ACC112 (cell line): ENCODE results near the gene ALOX15B.

ENCODE experiments used
- H2AFZ ChIP-seq: fragments of 200-600 bp; sonication (generic); one replicate; pipeline ENCODE4 v1.6.0; 2017; ENCODE audit warnings: antibody characterized with exemption, low read length; ENCODE audit not compliant: unreplicated experiment
- H3K27ac ChIP-seq: fragments of 200-600 bp; sonication (generic); 2 replicates; pipeline ENCODE4 v1.5.1; 2014; ENCODE audit warnings: low read depth, mild to moderate bottlenecking, antibody characterized with exemption, low read length, moderate library complexity
- H3K27me3 ChIP-seq: fragments of 200-600 bp; sonication (generic); 2 replicates; pipeline ENCODE4 v1.6.1; 2014; ENCODE audit warnings: mild to moderate bottlenecking, antibody characterized with exemption, low read length, moderate library complexity, mixed read lengths; ENCODE audit not compliant: insufficient read depth
- H3K36me3 ChIP-seq: fragments of 200-600 bp; sonication (generic); 2 replicates; pipeline ENCODE4 v1.6.1; 2016; ENCODE audit warnings: mild to moderate bottlenecking, antibody characterized with exemption, low read length, moderate library complexity, mixed read lengths; ENCODE audit not compliant: insufficient read depth
- H3K4me1 ChIP-seq: fragments of 200-600 bp; sonication (generic); one replicate; pipeline ENCODE4 v1.6.1; 2016; ENCODE audit warnings: low read length, mixed read lengths; ENCODE audit not compliant: insufficient read depth, unreplicated experiment, control insufficient read depth
- H3K4me3 ChIP-seq: fragments of 200-600 bp; sonication (generic); 2 replicates; pipeline ENCODE4 v1.5.1; 2014; ENCODE audit warnings: mild to moderate bottlenecking, low read depth, low read length
- H3K79me2 ChIP-seq: fragments of 200-600 bp; sonication (generic); one replicate; pipeline ENCODE4 v1.6.0; 2016; ENCODE audit warnings: low read length; ENCODE audit not compliant: control insufficient read depth, unreplicated experiment, insufficient read depth

The ALOX15B gene

GRCh38 chr17:8087075-8087951, 48.5 kb downstream of the ALOX15B start, which contains the start of gene ALOX12B:
ALOX12B (minus strand) TSS chr17:8087716; CDS start chr17:8087442, 274 bp downstream.
- H3K27ac ChIP-seq, result no peak within 1 kb of the TSS
- peaks cover 13% of the 10 kb centered on the region for H3K4me1 ChIP-seq
- H2AFZ ChIP-seq, result no peak within 1 kb of the TSS
- H3K79me2 ChIP-seq, result no peaks in the 10 kb centered on the region
- H3K27me3 ChIP-seq, result peaks cover 30% of the 10 kb centered on the region
- H3K4me3 ChIP-seq, result no peak within 1 kb of the TSS
- H3K36me3 ChIP-seq, result no peaks in the 10 kb centered on the region

GRCh38 chr17:8087952-8088230, 49.0 kb downstream of the ALOX15B start:
- H3K27ac ChIP-seq, result no peak overlapping the region
- no peaks in the 10 kb centered on the region for H3K36me3 ChIP-seq
- peaks cover 13% of the 10 kb centered on the region for H3K4me1 ChIP-seq
- H2AFZ ChIP-seq, result no peak overlapping the region
- H3K79me2 ChIP-seq, result no peaks in the 10 kb centered on the region
- peaks cover 25% of the 10 kb centered on the region for H3K27me3 ChIP-seq
- H3K4me3 ChIP-seq, result no peak overlapping the region

DNA sequence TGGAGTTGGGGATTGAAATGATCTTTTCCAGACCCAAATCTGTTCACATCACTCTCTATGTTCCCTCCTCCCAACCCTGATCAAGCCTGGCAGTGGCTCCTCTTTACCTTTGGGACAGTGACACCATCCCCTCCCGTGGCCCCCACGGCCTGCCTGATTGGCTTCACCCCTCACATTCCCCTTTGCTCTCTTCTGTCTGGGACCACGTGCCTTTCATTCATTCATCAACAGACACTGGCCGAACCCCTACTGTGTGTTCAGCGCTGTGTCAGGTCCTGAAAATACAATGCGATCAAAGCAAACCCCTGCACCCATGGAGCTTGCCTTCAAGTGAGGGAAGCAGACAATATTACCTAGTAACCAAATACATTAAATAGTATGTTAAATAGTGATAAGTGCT, 50.9 kb downstream of the ALOX15B start:
- Histone ChIP-seq H3K4me1 (peaks cover 13% of the 10 kb centered on the region), H3K4me3 (no peak overlapping the region), H3K27me3 (peaks cover 24% of the 10 kb centered on the region), H2AFZ (no peak overlapping the region), H3K27ac (no peak overlapping the region), H3K79me2 (no peaks in the 10 kb centered on the region), H3K36me3 (no peaks in the 10 kb centered on the region)

DNA sequence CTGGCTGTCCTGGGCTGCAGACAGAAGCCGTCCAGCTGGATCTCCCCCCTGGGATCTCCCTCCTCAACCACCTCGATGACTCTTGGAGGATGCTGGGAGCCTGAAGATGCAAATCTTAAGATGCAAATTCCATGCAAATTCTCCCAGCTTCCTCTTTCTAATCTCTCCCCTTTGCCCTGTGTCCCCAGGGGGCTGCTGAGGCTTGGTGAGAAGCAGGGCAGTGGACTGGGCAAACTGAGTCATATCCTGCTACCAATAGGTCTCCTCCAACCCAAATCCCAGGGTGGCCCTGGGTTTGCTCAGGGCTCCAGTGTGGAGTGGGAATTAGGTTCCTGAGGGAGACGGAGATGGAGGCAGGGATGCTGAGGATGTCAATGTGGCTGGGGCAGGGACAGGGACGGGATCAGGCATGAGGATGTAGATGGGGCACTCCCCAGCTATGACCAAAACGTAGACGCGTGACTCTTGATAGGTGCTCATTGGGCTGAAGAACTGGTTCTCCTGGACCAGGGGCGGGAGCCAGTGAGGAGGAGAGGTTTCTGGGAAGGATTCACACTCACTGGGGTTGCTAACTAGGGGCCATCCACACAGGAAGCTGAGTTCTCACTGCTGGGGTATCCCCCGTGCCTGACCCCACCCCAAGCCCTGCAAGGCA, 52.3 kb downstream of the ALOX15B start:
- Histone ChIP-seq H3K36me3 (no peaks in the 10 kb centered on the region), H2AFZ (no peak overlapping the region), H3K27me3 (peaks cover 23% of the 10 kb centered on the region), H3K4me3 (no peak overlapping the region), H3K27ac (no peak overlapping the region), H3K79me2 (no peaks in the 10 kb centered on the region), H3K4me1 (peaks cover 13% of the 10 kb centered on the region)

- Histone ChIP-seq H3K36me3 (no peaks in the 10 kb centered on the region), H3K27me3 (no peaks in the 10 kb centered on the region), H3K4me3 (no peak overlapping the region), H2AFZ (no peak overlapping the region), H3K4me1 (peaks cover 12% of the 10 kb centered on the region), H3K27ac (no peak overlapping the region), H3K79me2 (no peaks in the 10 kb centered on the region)
Observed at GRCh38 chr17:8095361-8095760, 56.5 kb downstream of the ALOX15B start.

GRCh38 chr17:8096541-8096940, 57.7 kb downstream of the ALOX15B start:
- no peaks in the 10 kb centered on the region for H3K27me3 ChIP-seq
- H3K27ac ChIP-seq, result no peak overlapping the region
- H3K36me3 ChIP-seq, result no peaks in the 10 kb centered on the region
- H3K4me3 ChIP-seq, result no peak overlapping the region
- no peaks in the 10 kb centered on the region for H3K79me2 ChIP-seq
- no peak overlapping the region for H2AFZ ChIP-seq
- peaks cover under 1% of the 10 kb centered on the region for H3K4me1 ChIP-seq
